PFSK-1 (cell line): Measurements from ENCODE around the gene NUDC.

Experiments
- FOXP2 ChIP-seq: optimal IDR thresholded peaks from 2 replicates; pipeline ENCODE3; 2011; ENCODE audit warnings: borderline replicate concordance, control low read depth, inconsistent platforms; ENCODE audit not compliant: insufficient read depth; ENCODE audit errors: extremely low read length, extremely low read depth
- POLR2AphosphoS5 ChIP-seq: IDR thresholded peaks from 2 replicates; pipeline ENCODE4 v1.6.1; 2012; ENCODE audit warnings: low read depth, mild to moderate bottlenecking, control low read depth, low read length, moderate library complexity
- SIN3A ChIP-seq: IDR thresholded peaks from 2 replicates; pipeline ENCODE4 v1.6.1; 2012; ENCODE audit warnings: mild to moderate bottlenecking, low read length, moderate library complexity, borderline replicate concordance; ENCODE audit not compliant: insufficient read depth
- TAF1 ChIP-seq: IDR thresholded peaks from 2 replicates; pipeline ENCODE4 v1.6.1; 2012; ENCODE audit warnings: low read length, control low read depth, borderline replicate concordance; ENCODE audit not compliant: insufficient read depth
- TF ChIP-seq, protein P1 (sequence below), 2 experiments: IDR thresholded peaks; 2 replicates each; pipeline versions ENCODE4 v1.6.1 to v1.8.0; 2011 to 2012; ENCODE audit warnings: low read depth in 2 of 2, low read length in 2 of 2, control low read depth in 1 of 2, inconsistent platforms in 1 of 2, mild to moderate bottlenecking in 1 of 2, moderate library complexity in 1 of 2; ENCODE audit not compliant: insufficient read depth in 1 of 2

NUDC gene

DNA sequence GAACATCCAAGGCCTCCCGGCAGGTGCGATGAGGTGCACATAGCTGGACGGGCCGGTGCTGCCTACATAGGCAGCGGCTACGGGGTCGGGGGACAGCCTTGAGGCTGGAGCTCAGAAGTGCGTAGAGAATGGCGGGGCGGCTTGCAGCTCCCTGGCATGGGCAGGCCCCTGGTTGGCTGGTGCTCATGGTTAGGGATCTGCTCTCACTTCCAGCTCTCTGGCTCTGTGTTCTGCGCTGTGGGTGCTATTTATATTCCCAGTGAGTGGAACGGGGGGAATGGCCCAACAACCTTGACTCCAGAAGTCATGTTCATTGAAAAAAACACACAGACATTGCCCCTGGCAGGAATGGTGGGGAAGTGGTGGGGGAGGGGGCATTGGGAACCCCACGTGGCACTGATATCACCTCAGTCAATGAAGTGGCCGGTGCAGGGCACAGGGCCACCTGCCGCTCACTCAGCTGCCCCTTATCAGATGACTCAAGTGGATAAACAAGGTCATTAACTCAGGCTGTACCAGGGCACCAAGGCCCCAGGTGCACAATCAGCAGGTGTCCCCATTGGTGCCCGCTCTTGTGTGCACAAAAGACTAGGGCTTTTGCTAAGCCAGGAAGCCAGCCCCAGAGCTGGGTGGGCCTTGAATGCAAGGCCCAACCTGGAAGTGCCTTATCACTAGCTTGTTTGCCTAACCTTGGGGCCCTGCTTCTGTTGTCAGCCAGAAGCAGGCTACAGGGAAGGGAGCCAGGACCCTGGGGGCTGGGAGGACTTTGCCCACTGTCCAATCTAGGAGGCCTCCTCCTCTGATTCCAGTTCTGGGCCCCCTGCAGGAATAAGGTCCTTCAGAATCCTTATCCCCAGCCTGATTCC lies 7.6 kb upstream of the NUDC start, which contains the start of gene NR0B2:
Gene NR0B2, minus strand, starts transcription at position 222 of the 866 bp plus-strand sequence. Its CDS starts 35 bp downstream, at position 187.
- TF ChIP-seq POLR2AphosphoS5 (no peak), SIN3A (no peak), TAF1 (no peak), FOXP2 (no peak)
- TF ChIP-seq, protein P1, sequence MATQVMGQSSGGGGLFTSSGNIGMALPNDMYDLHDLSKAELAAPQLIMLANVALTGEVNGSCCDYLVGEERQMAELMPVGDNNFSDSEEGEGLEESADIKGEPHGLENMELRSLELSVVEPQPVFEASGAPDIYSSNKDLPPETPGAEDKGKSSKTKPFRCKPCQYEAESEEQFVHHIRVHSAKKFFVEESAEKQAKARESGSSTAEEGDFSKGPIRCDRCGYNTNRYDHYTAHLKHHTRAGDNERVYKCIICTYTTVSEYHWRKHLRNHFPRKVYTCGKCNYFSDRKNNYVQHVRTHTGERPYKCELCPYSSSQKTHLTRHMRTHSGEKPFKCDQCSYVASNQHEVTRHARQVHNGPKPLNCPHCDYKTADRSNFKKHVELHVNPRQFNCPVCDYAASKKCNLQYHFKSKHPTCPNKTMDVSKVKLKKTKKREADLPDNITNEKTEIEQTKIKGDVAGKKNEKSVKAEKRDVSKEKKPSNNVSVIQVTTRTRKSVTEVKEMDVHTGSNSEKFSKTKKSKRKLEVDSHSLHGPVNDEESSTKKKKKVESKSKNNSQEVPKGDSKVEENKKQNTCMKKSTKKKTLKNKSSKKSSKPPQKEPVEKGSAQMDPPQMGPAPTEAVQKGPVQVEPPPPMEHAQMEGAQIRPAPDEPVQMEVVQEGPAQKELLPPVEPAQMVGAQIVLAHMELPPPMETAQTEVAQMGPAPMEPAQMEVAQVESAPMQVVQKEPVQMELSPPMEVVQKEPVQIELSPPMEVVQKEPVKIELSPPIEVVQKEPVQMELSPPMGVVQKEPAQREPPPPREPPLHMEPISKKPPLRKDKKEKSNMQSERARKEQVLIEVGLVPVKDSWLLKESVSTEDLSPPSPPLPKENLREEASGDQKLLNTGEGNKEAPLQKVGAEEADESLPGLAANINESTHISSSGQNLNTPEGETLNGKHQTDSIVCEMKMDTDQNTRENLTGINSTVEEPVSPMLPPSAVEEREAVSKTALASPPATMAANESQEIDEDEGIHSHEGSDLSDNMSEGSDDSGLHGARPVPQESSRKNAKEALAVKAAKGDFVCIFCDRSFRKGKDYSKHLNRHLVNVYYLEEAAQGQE (IDR thresholded peaks at IDR 0.05; ENCODE audit: insufficient read depth in 1 of 2, low read depth in 2 of 2, low read length in 2 of 2): no peak

DNA sequence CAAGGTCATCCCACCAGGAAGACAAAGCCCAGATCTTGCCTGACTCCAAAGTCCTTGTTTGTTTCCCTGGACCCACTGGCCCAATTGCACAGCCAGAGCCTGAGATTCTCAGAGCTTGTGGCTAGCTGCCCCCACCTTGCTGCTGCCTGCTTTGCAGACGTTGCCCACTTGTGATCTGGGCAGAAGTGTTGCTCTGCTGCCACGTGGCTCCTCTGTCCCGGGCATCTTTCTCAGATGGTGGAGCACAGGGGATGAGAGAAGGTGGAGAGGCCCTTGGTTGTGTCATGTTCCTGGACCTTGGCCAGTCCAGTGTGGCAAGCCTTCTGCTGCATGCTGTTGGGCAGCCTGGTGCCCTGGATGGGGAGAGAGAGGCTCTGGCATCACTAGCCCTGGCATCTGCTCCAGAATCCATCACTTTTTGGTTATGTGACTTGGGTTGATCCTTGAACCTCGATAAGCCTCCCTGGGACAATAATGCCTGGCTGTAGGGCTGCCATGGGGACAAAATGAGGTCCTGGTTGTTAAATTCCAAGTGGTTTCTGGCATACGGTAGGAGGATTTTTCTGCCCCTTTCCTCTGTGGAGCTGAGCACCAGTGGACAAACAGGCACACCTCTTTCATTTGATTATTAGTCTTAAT lies 6.2 kb upstream of the NUDC start:
- TF ChIP-seq POLR2AphosphoS5 (no peak), FOXP2 (no peak), SIN3A (no peak), TAF1 (no peak)
- TF ChIP-seq, protein P1 (IDR thresholded peaks at IDR 0.05; ENCODE audit: insufficient read depth in 1 of 2, low read depth in 2 of 2, low read length in 2 of 2): no peak

DNA sequence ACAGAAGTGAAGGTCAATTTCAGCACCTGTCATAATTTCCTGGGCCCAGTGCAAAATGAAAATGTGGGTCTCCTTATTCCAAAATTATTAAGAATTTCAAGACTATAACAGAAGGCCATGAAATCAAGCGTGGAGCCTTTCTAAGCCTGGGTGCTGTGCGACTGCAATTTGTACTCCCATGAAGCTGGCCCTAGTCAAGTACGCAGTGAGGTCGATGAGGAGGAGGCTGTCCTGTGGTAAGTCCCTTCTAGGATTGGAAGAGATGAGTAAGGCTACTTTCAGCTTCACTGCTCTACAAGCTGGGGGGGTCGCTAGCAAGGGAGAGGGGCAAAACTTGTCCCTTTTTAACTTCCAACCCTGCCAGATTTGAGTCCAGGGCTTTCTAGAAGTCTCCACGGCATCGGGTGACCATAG lies 410 bp upstream of the NUDC start:
- TF ChIP-seq SIN3A: no peak
- TF ChIP-seq TAF1: no peak
- TF ChIP-seq POLR2AphosphoS5: no peak

DNA sequence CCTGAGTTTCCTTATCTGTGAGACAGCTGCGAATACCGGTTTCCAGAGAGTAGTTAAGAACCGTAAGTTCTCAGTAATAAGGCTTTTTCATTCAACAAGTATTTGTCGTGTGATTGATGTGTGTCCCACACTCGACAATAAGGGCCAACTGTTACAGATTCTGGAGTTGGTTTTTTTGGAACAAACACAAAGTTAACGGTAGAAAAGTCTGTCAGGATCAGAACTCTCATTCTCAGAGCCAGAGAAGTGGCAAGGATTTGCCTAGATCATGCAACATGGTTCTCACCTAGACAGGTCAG lies 837 bp downstream of the NUDC start:
- TF ChIP-seq FOXP2 (no peak), SIN3A (no peak), TAF1 (no peak), POLR2AphosphoS5 (no peak)
- TF ChIP-seq, protein P1 (IDR thresholded peaks at IDR 0.05; ENCODE audit: insufficient read depth in 1 of 2, low read depth in 2 of 2, low read length in 2 of 2): no peak

DNA sequence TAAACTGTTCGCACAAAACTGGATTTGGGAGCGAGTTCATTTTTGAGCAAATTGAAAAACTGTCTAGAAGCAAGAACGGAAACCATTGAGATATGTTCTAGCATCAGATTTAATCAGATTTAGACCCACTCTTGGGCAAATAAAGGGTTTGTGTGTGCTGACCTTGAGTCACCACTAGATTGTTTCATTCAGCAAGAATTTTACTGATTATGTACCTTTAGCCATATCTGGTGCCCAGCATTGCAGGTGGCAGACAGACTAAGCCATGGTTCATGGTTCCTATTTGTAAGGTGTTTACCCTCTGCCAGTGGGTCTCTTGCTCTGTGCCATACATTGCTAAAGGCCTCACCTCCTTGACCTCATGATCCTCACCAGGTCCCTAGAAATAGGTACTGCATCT lies 1.4 kb downstream of the NUDC start:
- TF ChIP-seq, protein P1 (IDR thresholded peaks at IDR 0.05; ENCODE audit: insufficient read depth in 1 of 2, low read depth in 2 of 2, low read length in 2 of 2): no peak
- TF ChIP-seq TAF1 (no peak), FOXP2 (no peak), POLR2AphosphoS5 (no peak), SIN3A (no peak)
